Glutamatergic neuron (in vitro differentiated cells): ENCODE data around the gene SMAD2. TPM values are rescaled to one million over a fixed set of nuclear protein-coding genes. Genes with fewer than 3 reads are reported as not detected.

Source experiments
- DNase-seq: peaks from one replicate; pipeline ENCODE4 v3.0.0; 2022
- H3K27ac Mint-ChIP-seq: one replicate; pipeline ENCODE4 v1.8.0; 2020; ENCODE audit warnings: mild to moderate bottlenecking, mixed read lengths, inconsistent platforms; ENCODE audit not compliant: unreplicated experiment
- H3K27me3 Mint-ChIP-seq: one replicate; pipeline ENCODE4 v1.8.0; 2020; ENCODE audit warnings: mild to moderate bottlenecking, moderate library complexity, mixed read lengths, inconsistent platforms; ENCODE audit not compliant: unreplicated experiment
- H3K36me3 Mint-ChIP-seq: one replicate; pipeline ENCODE4 v1.8.0; 2020; ENCODE audit warnings: mild to moderate bottlenecking, mixed read lengths, inconsistent platforms; ENCODE audit not compliant: unreplicated experiment
- H3K4me1 Mint-ChIP-seq: one replicate; pipeline ENCODE4 v1.8.0; 2020; ENCODE audit warnings: mild to moderate bottlenecking, low read depth, mixed read lengths, inconsistent platforms; ENCODE audit not compliant: unreplicated experiment
- H3K4me3 Mint-ChIP-seq: one replicate; pipeline ENCODE4 v1.8.0; 2020; ENCODE audit warnings: mild to moderate bottlenecking, mixed read lengths, inconsistent platforms; ENCODE audit not compliant: unreplicated experiment
- H3K9me3 Mint-ChIP-seq: one replicate; pipeline ENCODE4 v1.8.0; 2020; ENCODE audit warnings: mild to moderate bottlenecking, moderate library complexity, mixed read lengths, inconsistent platforms; ENCODE audit not compliant: unreplicated experiment
- total RNA-seq: library from RNA; stranded (reverse); fragmentation: NEBNext Ultra II Directional; extraction: Animal tissue kit (Norgen Biotek cat#: 25700); gene quantifications from one replicate; pipeline ENCODE4 v1.2.1, GENCODE V29; 2021; ENCODE audit not compliant: unreplicated experiment
- TF ChIP-seq, protein P1 (sequence below): fragments of 200-600 bp; sonication (generic); IDR thresholded peaks from one replicate; pipeline ENCODE4 v1.5.0; 2021; ENCODE audit not compliant: partially characterized antibody, unreplicated experiment

SMAD2 gene
- total RNA-seq, 1 donor from 2014 or later, result 134 TPM

DNA sequence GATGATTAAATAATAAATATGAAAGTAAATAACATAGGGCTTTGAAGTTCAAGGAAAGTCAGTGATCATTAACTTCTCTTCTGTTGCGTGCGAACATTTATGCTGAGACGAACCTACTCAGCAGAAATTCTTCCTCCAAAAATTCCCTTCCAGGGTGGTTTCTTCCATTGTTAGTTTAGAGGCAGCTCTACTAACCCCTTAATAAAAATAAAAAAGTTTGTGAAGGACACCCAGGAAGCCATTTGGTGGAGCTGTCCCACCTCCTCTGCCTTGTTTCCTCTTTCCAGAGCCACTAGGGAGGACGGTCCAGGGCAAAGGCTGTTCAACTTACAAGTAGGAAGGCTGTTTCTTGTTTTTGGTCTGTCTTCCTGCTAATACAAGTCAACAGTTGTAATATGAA, 2.1 kb upstream of the SMAD2 start:
- H3K4me1 Mint-ChIP-seq, result peaks cover 28% of the 10 kb centered on the region
- TF ChIP-seq, protein P1, sequence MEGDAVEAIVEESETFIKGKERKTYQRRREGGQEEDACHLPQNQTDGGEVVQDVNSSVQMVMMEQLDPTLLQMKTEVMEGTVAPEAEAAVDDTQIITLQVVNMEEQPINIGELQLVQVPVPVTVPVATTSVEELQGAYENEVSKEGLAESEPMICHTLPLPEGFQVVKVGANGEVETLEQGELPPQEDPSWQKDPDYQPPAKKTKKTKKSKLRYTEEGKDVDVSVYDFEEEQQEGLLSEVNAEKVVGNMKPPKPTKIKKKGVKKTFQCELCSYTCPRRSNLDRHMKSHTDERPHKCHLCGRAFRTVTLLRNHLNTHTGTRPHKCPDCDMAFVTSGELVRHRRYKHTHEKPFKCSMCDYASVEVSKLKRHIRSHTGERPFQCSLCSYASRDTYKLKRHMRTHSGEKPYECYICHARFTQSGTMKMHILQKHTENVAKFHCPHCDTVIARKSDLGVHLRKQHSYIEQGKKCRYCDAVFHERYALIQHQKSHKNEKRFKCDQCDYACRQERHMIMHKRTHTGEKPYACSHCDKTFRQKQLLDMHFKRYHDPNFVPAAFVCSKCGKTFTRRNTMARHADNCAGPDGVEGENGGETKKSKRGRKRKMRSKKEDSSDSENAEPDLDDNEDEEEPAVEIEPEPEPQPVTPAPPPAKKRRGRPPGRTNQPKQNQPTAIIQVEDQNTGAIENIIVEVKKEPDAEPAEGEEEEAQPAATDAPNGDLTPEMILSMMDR, result no peak
- H3K27me3 Mint-ChIP-seq, result peaks cover 3% of the 10 kb centered on the region
- H3K9me3 Mint-ChIP-seq, result peaks cover 13% of the 10 kb centered on the region
- DNase-seq, result no peak
- H3K4me3 Mint-ChIP-seq, result no peak overlapping the region
- no peaks in the 10 kb centered on the region for H3K36me3 Mint-ChIP-seq
- no peak overlapping the region for H3K27ac Mint-ChIP-seq

DNA sequence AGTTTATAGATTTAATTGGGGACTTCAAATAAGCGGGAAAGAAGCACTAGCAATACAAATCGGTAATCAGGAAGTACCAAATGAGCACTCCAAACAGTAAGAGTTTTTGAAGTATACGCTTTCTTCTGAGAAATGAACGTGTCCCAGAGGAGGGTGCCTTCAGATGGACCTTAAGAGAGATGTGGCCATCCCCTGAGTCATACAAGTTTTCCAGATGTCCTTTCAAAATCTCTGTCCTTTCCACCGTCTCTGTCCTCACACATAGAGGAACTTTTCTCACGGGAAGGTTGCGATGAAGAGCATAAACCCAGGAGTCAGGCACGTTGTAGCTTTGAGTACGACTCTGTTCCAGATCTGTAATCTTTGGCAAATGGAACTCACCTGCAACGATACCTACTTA, 1.7 kb upstream of the SMAD2 start:
- TF ChIP-seq, protein P1, result no peak
- peaks cover 3% of the 10 kb centered on the region for H3K27me3 Mint-ChIP-seq
- H3K4me3 Mint-ChIP-seq, result peak overlapping the region; percentile 86
- H3K27ac Mint-ChIP-seq, result no peak overlapping the region
- peaks cover 29% of the 10 kb centered on the region for H3K4me1 Mint-ChIP-seq
- peaks cover 13% of the 10 kb centered on the region for H3K9me3 Mint-ChIP-seq
- H3K36me3 Mint-ChIP-seq, result no peaks in the 10 kb centered on the region
- DNase-seq, result no peak

DNA sequence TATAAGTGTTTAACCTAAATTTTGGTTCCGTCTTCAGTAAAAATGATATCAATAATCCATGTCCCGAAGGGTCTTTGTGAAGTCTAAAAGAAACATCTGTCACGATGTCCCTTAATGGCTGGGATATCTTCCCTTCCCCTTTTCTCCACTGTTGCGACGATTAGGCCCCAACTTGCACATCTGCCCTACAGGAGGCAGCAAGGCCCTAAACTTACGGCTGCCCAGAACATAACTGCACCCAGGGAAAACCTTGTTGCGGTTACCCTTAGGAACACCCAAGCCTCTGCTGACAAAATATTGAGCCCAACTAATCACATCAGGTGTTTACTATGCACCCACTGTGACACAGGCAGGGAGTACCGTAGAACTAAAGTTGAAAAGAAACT, 1.3 kb upstream of the SMAD2 start:
- H3K4me1 Mint-ChIP-seq, result peaks cover 32% of the 10 kb centered on the region
- DNase-seq, result no peak
- peak overlapping the region; percentile 79 for H3K27ac Mint-ChIP-seq
- peak overlapping the region; percentile 86 for H3K4me3 Mint-ChIP-seq
- TF ChIP-seq, protein P1, result no peak
- H3K9me3 Mint-ChIP-seq, result peaks cover 13% of the 10 kb centered on the region
- H3K27me3 Mint-ChIP-seq, result peaks cover 3% of the 10 kb centered on the region
- no peaks in the 10 kb centered on the region for H3K36me3 Mint-ChIP-seq

DNA sequence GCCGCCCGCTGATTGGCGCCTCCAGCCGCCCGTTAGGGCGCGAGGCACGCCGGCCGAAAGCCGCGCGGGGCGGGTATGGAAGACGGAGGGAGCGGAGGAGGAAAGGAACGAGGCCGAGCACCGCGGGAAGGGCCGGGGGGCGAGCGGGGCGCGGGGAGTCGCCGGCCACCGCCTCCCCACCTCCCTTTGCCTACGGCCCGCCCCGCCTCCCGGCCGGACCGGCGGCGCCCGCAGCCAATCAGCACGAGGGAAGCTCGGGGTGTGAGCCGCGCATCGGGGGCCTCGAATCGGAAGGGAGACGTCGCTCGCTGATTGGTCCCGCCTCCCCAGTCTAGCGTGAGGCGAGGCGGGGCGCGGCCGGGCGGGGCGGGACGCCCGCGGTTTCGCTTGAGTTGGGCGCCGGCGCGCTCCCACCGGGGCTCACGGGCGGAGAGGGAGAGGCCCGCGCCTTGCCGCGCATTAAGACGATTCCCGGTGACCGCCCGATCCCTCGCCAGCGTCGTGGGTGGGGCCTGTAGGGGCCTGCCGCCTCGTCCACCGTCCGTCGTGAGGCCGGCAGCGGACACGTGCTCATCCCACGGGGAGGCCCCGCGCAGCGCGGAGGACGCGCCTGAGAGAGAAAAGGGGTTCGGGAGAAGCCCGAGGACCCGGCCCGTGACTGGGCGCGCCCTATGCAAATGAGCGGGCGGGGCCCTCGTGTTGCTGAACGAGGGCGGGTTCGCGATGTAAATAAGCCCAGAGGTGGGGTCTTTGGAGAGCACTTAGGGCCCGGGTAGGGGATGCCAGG, 665 bp upstream of the SMAD2 start:
- Mint-ChIP-seq H3K36me3 (no peaks in the 10 kb centered on the region), H3K9me3 (peaks cover 15% of the 10 kb centered on the region), H3K4me1 (peaks cover 37% of the 10 kb centered on the region)

More for the DNA sequence above, 665 bp upstream of the SMAD2 start:
- Mint-ChIP-seq H3K4me3 (peak overlapping the region; percentile 86), H3K27ac (peak overlapping the region; percentile 79), H3K27me3 (peaks cover 1% of the 10 kb centered on the region)
- peak; percentile 95 for DNase-seq
- TF ChIP-seq, protein P1, result no peak
